Measurements from ENCODE around the gene NEURL1.

Gene NEURL1

DNA sequence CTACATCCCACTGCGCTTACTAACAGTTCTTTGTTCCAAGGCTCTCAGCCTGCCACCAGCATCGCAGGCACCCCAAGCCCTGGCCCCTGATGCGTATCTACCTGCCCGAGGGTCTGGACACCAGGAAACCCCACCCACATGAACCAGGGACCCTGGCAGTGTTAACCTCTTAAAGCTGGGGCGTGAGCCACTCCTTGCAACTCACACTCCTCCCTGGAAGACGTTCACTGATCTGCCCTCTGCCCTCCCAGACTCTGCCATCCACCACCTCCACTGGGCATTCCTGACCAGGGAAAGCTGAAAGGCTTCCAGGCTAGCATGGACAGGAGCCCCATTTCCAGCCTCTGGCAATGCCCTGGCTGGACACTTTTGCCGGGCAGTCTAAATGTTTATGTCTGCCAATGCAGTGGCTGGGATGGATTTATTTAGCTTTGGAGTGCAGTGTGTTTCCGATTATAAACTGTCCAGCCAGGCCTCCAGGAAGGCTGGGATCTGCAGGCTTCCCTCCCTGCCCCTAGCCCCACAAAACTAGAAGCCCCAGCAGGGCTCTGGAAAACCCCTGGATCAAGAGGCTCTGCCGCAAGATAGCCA is 117.5 kb downstream of the NEURL1 start:
- WGBS, 2 experiments (ENCODE audit: insufficient coverage in 2 of 2) = 94 to 98% methylated on average over 6 to 7 of the region's 9 CpGs
- no peak overlapping the region for H3K4me3 ChIP-seq (ENCODE audit: extremely low read depth, insufficient read depth, low read length, poor library complexity, severe bottlenecking)
- H3K27ac ChIP-seq (ENCODE audit: low read depth, low read length, severe bottlenecking) = no peak overlapping the region
- H3K36me3 ChIP-seq (ENCODE audit: control insufficient read depth, insufficient read depth, low read length) = peaks cover 73% of the 10 kb centered on the region
- H3K4me1 ChIP-seq (ENCODE audit: control insufficient read depth, insufficient read depth, low read length, poor library complexity, severe bottlenecking) = peaks cover 10% of the 10 kb centered on the region
- H3K9me3 ChIP-seq (ENCODE audit: control insufficient read depth, low read length) = no peaks in the 10 kb centered on the region

DNA sequence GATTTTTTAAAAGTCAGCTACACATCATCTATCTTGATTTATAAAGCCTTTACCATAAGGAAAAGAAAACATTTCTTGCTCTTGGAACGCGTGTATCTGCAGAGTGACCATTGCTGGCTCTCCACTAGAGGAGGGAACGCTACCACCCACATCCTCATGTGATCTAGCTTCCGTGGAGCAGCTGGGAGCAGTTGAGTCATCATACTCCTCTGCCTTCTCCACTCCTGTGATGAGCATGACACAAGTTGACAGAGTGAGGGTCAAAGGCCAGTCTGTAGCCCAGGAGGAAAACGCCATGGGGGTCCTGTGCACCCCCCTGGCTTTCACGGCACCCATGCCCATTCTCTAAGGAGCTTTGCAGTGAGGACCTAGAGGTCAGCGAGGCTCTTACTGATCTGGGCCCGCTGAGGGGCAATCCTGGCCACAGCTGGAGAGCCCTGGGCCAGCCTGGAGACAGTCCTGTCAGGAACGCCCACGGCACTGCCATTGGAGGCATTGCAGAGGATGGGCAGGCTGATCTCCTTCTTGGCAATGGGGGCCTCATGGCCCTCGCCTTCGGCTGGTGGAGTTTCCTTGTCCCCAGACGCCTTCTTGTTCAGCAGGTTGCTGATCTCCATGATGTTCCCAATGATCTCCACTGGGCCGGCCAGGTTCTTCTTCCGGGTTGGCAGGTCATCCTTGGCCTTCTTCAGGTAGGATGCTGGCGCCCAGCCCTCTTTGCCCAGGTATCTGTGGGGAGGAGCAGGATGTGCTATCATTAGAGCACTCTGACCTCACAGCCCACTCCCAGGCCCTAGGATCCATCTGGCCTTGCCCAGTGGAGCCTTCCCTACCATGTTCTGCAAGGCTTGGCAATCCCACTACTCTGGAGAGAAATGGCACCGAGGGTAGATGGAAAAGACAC is 119.2 kb downstream of the NEURL1 start:
- no peaks in the 10 kb centered on the region for H3K9me3 ChIP-seq (ENCODE audit: control insufficient read depth, low read length)
- H3K27ac ChIP-seq (ENCODE audit: low read depth, low read length, severe bottlenecking) = no peak overlapping the region
- peaks cover 20% of the 10 kb centered on the region for H3K4me1 ChIP-seq (ENCODE audit: control insufficient read depth, insufficient read depth, low read length, poor library complexity, severe bottlenecking)
- peaks cover 82% of the 10 kb centered on the region for H3K36me3 ChIP-seq (ENCODE audit: control insufficient read depth, insufficient read depth, low read length)
- no peak overlapping the region for H3K4me3 ChIP-seq (ENCODE audit: extremely low read depth, insufficient read depth, low read length, poor library complexity, severe bottlenecking)
- 93 to 96% methylated on average over 14 to 15 of the region's 17 CpGs for WGBS, 2 experiments (ENCODE audit: insufficient coverage in 2 of 2)

DNA sequence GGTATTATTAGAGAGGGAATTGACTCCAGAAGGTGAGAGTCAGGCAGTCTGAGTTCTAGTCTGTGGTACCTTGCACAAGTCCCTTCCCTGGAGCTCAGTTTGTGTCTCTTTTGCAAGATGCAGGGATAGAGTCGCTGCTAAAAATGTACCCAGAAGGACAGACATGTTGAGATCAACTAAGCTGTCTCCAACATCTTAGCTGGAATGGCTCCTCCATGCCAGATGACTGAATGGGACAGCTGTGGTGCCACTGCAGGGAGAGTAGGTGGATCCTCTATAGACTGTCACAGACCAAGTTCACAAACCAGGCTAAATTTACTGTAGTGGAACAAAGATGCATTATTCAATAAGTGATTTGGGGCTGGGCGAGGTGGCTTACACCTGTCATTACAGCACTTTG is 120.1 kb downstream of the NEURL1 start:
- no peaks in the 10 kb centered on the region for H3K9me3 ChIP-seq (ENCODE audit: control insufficient read depth, low read length)
- no peak overlapping the region for H3K4me3 ChIP-seq (ENCODE audit: extremely low read depth, insufficient read depth, low read length, poor library complexity, severe bottlenecking)
- H3K4me1 ChIP-seq (ENCODE audit: control insufficient read depth, insufficient read depth, low read length, poor library complexity, severe bottlenecking) = peaks cover 20% of the 10 kb centered on the region
- H3K36me3 ChIP-seq (ENCODE audit: control insufficient read depth, insufficient read depth, low read length) = peaks cover 82% of the 10 kb centered on the region
- H3K27ac ChIP-seq (ENCODE audit: low read depth, low read length, severe bottlenecking) = no peak overlapping the region
- 88 to 100% methylated on average over 1 to 2 of the region's 2 CpGs for WGBS, 2 experiments (ENCODE audit: insufficient coverage in 2 of 2)

DNA sequence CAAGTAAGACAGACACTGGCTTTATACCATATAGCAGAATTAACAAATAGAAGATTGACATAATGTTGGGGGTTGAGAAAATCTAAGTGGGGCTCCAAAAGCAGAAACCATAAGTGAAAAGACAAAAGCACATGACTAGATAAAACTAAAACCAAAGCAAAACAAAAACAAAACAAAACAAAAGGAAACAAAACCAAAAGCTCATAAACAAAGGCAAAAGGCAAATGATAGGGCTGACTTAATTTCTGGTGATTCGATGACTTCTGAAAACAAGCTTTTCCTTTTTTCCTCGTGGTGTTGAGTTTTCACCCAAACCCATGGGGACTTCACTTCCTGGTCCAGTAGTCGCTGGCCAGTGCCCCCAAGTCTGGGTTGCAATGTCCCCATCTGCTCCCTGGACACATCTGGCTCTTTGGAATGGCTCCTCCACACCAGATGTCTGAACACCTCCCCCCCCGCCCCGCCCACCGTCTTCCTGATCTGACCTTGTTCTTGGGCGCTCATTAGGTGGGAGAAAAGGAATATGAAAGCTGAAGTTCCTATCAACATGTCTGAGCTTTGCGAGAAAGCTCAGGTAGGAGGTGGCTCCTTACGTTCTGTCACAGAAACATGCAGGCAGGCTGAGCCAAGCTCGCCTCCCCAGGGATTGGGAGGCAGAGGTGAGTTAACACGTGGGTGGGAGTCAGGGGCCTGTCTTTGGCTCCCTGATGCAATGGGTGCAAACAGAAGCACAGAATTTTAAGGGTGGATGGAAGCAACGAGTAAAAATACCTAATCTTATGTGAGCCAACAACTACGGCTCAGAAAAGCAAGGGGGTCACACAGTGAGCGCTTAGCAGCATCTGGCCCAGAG is 121.0 kb downstream of the NEURL1 start:
- Histone ChIP-seq H3K4me1 (ENCODE audit: control insufficient read depth, insufficient read depth, low read length, poor library complexity, severe bottlenecking) (peaks cover 20% of the 10 kb centered on the region), H3K9me3 (ENCODE audit: control insufficient read depth, low read length) (no peaks in the 10 kb centered on the region), H3K36me3 (ENCODE audit: control insufficient read depth, insufficient read depth, low read length) (peaks cover 73% of the 10 kb centered on the region), H3K27ac (ENCODE audit: low read depth, low read length, severe bottlenecking) (peak overlapping the region; percentile 16), H3K4me3 (ENCODE audit: extremely low read depth, insufficient read depth, low read length, poor library complexity, severe bottlenecking) (no peak overlapping the region)
- 88 to 93% methylated on average over 10 of the region's 14 CpGs for WGBS, 2 experiments (ENCODE audit: insufficient coverage in 2 of 2)

DNA sequence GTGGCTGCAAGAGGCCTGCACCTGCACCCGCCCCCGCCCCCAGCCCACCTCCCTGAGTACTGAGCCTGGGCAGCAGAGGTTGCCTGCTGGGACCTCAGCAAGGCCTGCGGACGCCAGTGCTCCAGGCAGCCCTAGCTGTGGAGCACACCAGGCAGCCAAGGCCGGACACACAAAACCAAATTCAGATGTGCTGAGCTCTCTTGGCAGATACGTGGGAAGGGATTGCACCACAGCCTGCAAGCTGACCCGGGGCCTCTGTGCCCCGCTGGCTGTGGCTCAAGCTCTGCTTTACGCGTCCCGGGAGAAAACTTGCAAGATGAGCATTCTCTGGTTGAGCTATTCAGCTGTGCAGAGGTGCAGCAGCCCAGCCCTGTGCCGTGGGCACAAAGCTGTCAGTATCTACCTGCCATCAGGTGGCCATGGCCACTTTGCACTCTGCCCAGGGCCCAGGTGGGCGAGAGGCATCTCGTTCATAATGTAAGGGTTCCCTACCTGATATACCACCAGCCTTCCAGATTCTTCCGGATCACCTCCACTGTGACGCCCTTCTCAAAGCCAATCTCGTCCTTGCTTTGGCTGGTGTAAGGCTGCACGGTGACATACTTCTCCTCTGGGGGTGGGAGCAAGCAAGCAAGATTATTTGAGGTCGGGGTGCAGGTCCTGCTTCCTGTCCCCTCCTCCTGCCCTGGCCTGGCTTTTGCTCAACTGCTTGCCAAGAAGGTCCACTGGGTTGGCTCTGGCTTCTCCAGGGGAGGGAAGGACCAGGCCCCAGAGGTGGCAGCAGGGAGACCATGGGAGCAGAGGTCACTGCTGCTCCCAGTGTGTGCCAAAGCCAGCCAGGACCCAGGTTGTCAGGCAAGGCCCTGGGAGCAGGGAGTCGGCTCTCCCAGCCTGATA is 123.4 kb downstream of the NEURL1 start:
- H3K36me3 ChIP-seq (ENCODE audit: control insufficient read depth, insufficient read depth, low read length) = peaks cover 73% of the 10 kb centered on the region
- H3K4me1 ChIP-seq (ENCODE audit: control insufficient read depth, insufficient read depth, low read length, poor library complexity, severe bottlenecking) = peaks cover 20% of the 10 kb centered on the region
- no peaks in the 10 kb centered on the region for H3K9me3 ChIP-seq (ENCODE audit: control insufficient read depth, low read length)
- H3K4me3 ChIP-seq (ENCODE audit: extremely low read depth, insufficient read depth, low read length, poor library complexity, severe bottlenecking) = no peak overlapping the region
- 96 to 97% methylated on average over 18 to 19 of the region's 20 CpGs for WGBS, 2 experiments (ENCODE audit: insufficient coverage in 2 of 2)
- H3K27ac ChIP-seq (ENCODE audit: low read depth, low read length, severe bottlenecking) = no peak overlapping the region

DNA sequence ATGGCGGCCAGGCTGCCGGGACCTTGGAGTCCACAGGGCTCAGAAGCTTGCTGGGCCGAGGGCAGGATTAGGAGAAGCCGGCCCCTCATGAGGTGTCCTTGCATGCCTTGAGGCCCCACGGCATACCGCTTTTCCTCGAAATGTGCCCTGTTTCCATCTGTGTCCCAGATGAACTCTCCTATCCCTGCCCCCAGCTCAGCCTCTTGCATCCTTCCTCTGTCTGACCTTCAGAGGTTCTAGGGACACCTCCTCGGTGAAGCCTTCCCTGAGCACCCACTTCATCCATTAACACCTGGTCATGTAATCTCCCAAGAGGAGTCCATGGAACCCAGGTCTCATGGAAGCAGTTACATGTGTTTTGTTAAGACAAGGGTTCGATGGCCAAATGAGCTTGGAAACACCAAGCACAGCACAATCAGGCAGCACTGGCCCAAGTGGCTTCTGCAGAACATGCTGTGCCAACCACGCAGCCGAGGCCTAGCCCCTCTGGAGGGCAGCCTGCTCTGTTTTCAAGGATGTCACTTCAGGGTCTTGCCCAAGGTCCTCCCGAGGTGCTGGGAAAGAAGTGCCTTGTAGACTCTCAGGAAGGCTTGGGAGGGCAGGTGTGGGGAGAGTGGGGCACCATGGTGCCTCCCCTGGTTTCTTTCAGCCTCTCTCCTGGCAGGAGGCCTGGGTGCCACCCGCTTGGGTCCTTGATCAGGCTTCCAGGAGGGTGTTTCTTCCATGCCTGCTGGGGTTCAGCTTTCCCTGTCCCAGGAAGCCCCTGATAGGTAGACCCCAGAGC is 124.3 kb downstream of the NEURL1 start:
- H3K9me3 ChIP-seq (ENCODE audit: control insufficient read depth, low read length) = no peaks in the 10 kb centered on the region
- peaks cover 71% of the 10 kb centered on the region for H3K36me3 ChIP-seq (ENCODE audit: control insufficient read depth, insufficient read depth, low read length)
- WGBS, 2 experiments (ENCODE audit: insufficient coverage in 2 of 2) = 94 to 97% methylated on average over 11 to 13 of the region's 13 CpGs
- no peak overlapping the region for H3K27ac ChIP-seq (ENCODE audit: low read depth, low read length, severe bottlenecking)
- no peak overlapping the region for H3K4me3 ChIP-seq (ENCODE audit: extremely low read depth, insufficient read depth, low read length, poor library complexity, severe bottlenecking)
- H3K4me1 ChIP-seq (ENCODE audit: control insufficient read depth, insufficient read depth, low read length, poor library complexity, severe bottlenecking) = peaks cover 20% of the 10 kb centered on the region

DNA sequence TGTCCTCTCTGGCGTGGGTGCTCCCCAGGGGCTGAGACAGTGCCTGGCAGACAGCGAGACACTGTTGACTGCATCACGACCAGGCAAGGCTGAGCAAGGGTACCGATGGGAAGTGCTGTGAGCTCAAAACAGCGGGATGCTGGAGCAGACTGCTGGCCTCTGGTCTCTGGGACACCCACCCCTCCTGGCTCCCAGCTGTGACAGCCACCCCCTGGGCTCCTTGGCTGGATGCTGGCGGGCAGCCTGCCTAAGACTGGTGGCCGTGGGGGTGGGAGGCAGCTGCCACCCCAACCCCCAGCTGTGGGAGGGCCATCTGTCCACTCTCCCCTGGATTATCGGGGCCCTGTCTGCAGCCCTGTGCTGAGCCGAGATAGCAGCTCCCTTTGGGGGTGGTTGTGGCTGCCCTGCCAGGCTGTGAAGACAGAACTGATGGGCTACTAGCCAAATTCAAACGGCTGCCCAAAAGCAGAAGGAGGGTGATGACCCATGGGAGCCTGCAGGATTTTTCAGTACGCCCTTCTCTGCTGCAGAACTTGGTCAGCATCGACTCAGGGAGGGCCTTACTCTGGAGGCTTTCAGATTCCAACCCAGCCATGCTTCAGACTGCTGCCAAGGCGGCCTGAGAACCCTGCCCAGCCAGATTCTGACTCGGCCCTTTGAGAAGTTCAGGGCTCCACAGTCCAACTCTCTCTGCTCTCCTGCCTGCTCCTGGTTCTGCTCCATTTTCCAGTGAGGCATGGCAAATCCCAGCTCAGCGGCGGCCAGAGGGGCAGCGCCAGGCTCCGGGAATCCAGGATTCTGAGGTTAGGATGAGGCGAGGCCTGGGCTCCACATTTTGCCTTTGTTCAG is 125.3 kb downstream of the NEURL1 start:
- WGBS, 2 experiments (ENCODE audit: insufficient coverage in 2 of 2) = 94 to 96% methylated on average over 16 to 18 of the region's 19 CpGs
- Histone ChIP-seq H3K4me1 (ENCODE audit: control insufficient read depth, insufficient read depth, low read length, poor library complexity, severe bottlenecking) (peaks cover 16% of the 10 kb centered on the region), H3K36me3 (ENCODE audit: control insufficient read depth, insufficient read depth, low read length) (peaks cover 69% of the 10 kb centered on the region), H3K4me3 (ENCODE audit: extremely low read depth, insufficient read depth, low read length, poor library complexity, severe bottlenecking) (no peak overlapping the region), H3K9me3 (ENCODE audit: control insufficient read depth, low read length) (no peaks in the 10 kb centered on the region), H3K27ac (ENCODE audit: low read depth, low read length, severe bottlenecking) (no peak overlapping the region)

DNA sequence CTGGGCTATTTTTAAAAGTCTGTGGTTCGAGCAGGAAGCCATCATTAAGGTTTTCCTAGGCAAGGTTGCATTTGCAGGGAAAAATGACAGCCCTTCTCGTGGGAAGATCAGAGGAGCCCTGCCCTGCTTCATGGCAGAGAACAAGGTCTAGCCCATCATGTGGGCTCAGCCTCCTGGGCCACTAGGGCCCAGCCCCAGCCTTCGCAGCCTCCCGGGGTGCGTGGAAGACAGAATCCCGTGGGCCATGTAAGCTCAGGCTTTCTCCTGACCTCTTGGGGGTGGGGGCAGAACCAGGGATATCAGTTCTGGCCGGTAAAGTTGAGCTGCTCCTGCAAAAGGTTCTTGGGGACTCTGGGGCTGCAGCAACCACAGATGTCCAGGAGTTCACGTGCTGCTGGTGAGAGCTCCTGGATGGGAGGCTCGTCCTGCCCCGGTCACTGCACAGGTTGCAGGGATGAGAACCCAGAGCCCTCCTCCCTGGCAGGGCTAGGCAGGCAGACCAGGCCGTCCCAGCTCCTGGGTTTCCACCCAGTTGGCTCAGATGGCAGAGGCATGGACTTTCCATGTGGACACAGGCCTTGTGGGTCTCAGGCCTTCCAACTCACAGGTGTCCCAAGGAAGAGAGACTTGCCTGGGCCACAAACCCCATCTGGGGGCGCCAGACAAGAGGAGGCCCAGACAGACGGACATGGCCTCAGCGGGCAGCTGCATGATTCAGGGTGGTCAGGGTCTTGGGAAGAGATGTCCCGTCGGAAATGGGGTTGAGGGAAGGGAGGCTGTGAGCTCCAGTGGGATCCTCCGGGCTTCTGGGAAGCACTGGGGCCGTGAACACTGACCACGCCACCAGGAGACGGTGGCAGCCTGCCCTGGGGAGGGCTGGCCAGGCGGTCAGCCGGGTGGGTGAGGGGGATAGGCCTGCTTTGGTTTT is 126.2 kb downstream of the NEURL1 start:
- peaks cover 75% of the 10 kb centered on the region for H3K36me3 ChIP-seq (ENCODE audit: control insufficient read depth, insufficient read depth, low read length)
- no peak overlapping the region for H3K27ac ChIP-seq (ENCODE audit: low read depth, low read length, severe bottlenecking)
- no peak overlapping the region for H3K4me3 ChIP-seq (ENCODE audit: extremely low read depth, insufficient read depth, low read length, poor library complexity, severe bottlenecking)
- WGBS, 2 experiments (ENCODE audit: insufficient coverage in 2 of 2) = 89 to 96% methylated on average over 15 to 22 of the region's 22 CpGs
- no peaks in the 10 kb centered on the region for H3K9me3 ChIP-seq (ENCODE audit: control insufficient read depth, low read length)
- peaks cover 16% of the 10 kb centered on the region for H3K4me1 ChIP-seq (ENCODE audit: control insufficient read depth, insufficient read depth, low read length, poor library complexity, severe bottlenecking)
